Esophagus muscularis mucosa (tissue), 3 donors: Measurements from ENCODE around the gene SPNS1.

Experiments used
- CTCF ChIP-seq, 3 experiments: fragments of 200-600 bp in 2 of 3; fragments of 450-650 bp in 1 of 3; sonication (generic) in 2 of 3; IDR thresholded peaks; one replicate each; pipeline ENCODE4 v1.5.1; 2017 to 2019; ENCODE audit warnings: antibody characterized with exemption in 3 of 3, mild to moderate bottlenecking in 2 of 3, moderate library complexity in 1 of 3
- POLR2A ChIP-seq: fragments of 450-650 bp; IDR thresholded peaks from one replicate; pipeline ENCODE4 v1.6.1; 2017; ENCODE audit warnings: antibody characterized with exemption, moderate library complexity, mild to moderate bottlenecking, low read depth

- no peak for TF ChIP-seq CTCF (IDR thresholded peaks at IDR 0.05)
- TF ChIP-seq POLR2A: no peak
These were observed 40.0 kb downstream of the SPNS1 start for GRCh38 chr16:29014561-29015069.
